GM23338 (cell line): ENCODE results near the gene LRRTM1. TPM values are rescaled to one million over a fixed set of nuclear protein-coding genes. Genes with fewer than 3 reads are reported as not detected.

ENCODE experiments used
- ATAC-seq: fragments of 200-7000 bp; cut with Tn5 transposase; 3 replicates; pipeline ENCODE4 v1.9.1; 2020
- DNase-seq: peaks from one replicate; pipeline ENCODE4 v3.0.0-alpha.2; 2015; ENCODE audit warnings: low spot score
- H2AFZ ChIP-seq: fragments of 200-600 bp; sonication (generic); 2 replicates; pipeline ENCODE4 v1.8.0; 2016; ENCODE audit warnings: antibody characterized with exemption, mild to moderate bottlenecking, moderate library complexity
- H3F3A ChIP-seq: fragments of 200-600 bp; sonication (generic); replicated peaks from 2 replicates; pipeline ENCODE4 v1.8.0; 2017; ENCODE audit warnings: antibody characterized with exemption, mixed run types, low read depth
- H3K27ac ChIP-seq: fragments of 200-600 bp; sonication (generic); 2 replicates; pipeline ENCODE4 v1.6.1; 2016; ENCODE audit warnings: low read depth
- H3K27me3 ChIP-seq: fragments of 200-600 bp; sonication (generic); 2 replicates; pipeline ENCODE4 v1.8.0; 2016; ENCODE audit warnings: mild to moderate bottlenecking, mixed run types, moderate library complexity; ENCODE audit not compliant: insufficient read depth
- H3K36me3 ChIP-seq: fragments of 200-600 bp; sonication (generic); 2 replicates; pipeline ENCODE4 v1.8.0; 2016; ENCODE audit warnings: mild to moderate bottlenecking; ENCODE audit not compliant: insufficient read depth
- H3K4me1 ChIP-seq: fragments of 200-600 bp; sonication (generic); 2 replicates; pipeline ENCODE4 v1.8.0; 2016; ENCODE audit warnings: mild to moderate bottlenecking, moderate library complexity; ENCODE audit not compliant: insufficient read depth
- H3K4me2 ChIP-seq: fragments of 200-600 bp; sonication (generic); 2 replicates; pipeline ENCODE4 v1.7.1; 2017; ENCODE audit warnings: mixed run types
- H3K4me3 ChIP-seq: fragments of 200-600 bp; sonication (generic); 2 replicates; pipeline ENCODE4 v1.6.1; 2016; ENCODE audit warnings: mixed run types
- H3K79me2 ChIP-seq: fragments of 200-600 bp; sonication (generic); replicated peaks from 2 replicates; pipeline ENCODE4 v1.8.0; 2017; ENCODE audit warnings: mild to moderate bottlenecking; ENCODE audit not compliant: insufficient read depth
- H3K9me2 ChIP-seq: fragments of 200-600 bp; sonication (generic); 2 replicates; pipeline ENCODE4 v1.8.0; 2017; ENCODE audit not compliant: insufficient read depth
- H4K20me1 ChIP-seq: fragments of 200-600 bp; sonication (generic); replicated peaks from 2 replicates; pipeline ENCODE4 v1.8.0; 2017; ENCODE audit warnings: mild to moderate bottlenecking; ENCODE audit not compliant: insufficient read depth
- H3K27ac Mint-ChIP-seq: 2 replicates; pipeline ENCODE4 v1.8.0; 2020; ENCODE audit warnings: inconsistent platforms, mild to moderate bottlenecking, moderate library complexity, mixed read lengths
- H3K27me3 Mint-ChIP-seq: 3 replicates; pipeline ENCODE4 v1.8.0; 2022; ENCODE audit warnings: low read depth, mild to moderate bottlenecking, moderate library complexity, mixed read lengths, inconsistent platforms; ENCODE audit not compliant: insufficient read depth, poor library complexity
- H3K36me3 Mint-ChIP-seq: 3 replicates; pipeline ENCODE4 v1.8.0; 2021; ENCODE audit warnings: low read depth, mild to moderate bottlenecking, inconsistent platforms, moderate library complexity, mixed read lengths
- H3K4me1 Mint-ChIP-seq: 3 replicates; pipeline ENCODE4 v1.8.0; 2020; ENCODE audit warnings: mild to moderate bottlenecking, inconsistent platforms, mixed read lengths
- H3K4me3 Mint-ChIP-seq: 3 replicates; pipeline ENCODE4 v1.8.0; 2021; ENCODE audit warnings: moderate library complexity, mild to moderate bottlenecking, inconsistent platforms, mixed read lengths
- H3K9me3 Mint-ChIP-seq: 3 replicates; pipeline ENCODE4 v1.8.0; 2020; ENCODE audit warnings: moderate library complexity, mild to moderate bottlenecking, inconsistent platforms, mixed read lengths
- CREB1 ChIP-seq: fragments of 250-450 bp; sonication (Bioruptor Pico); IDR thresholded peaks from 2 replicates; pipeline ENCODE4 v1.5.0; 2020; ENCODE audit warnings: low read depth, mild to moderate bottlenecking, moderate library complexity
- CTCF ChIP-seq, 2 experiments: fragments of 200-600 bp in 1 of 2; sonication (generic) in 1 of 2; conservative IDR thresholded peaks; 2 replicates each; pipeline versions ENCODE4 v1.5.1 to v1.6.1; 2016 to 2017; ENCODE audit warnings: antibody characterized with exemption in 2 of 2, low read depth in 2 of 2, mild to moderate bottlenecking in 2 of 2, moderate library complexity in 1 of 2
- ETS1 ChIP-seq: IDR thresholded peaks from 2 replicates; pipeline ENCODE4 v1.6.1; 2016; ENCODE audit warnings: antibody characterized with exemption
- EZH2 ChIP-seq: fragments of 200-600 bp; sonication (generic); IDR thresholded peaks from one replicate; pipeline ENCODE4 v1.8.0; 2017; ENCODE audit warnings: antibody characterized with exemption, mild to moderate bottlenecking, low read depth; ENCODE audit not compliant: unreplicated experiment
- EZH2phosphoT487 ChIP-seq: fragments of 200-600 bp; sonication (generic); IDR thresholded peaks from one replicate; pipeline ENCODE4 v1.8.1; 2018; ENCODE audit warnings: antibody characterized with exemption; ENCODE audit not compliant: unreplicated experiment
- JUNB ChIP-seq: IDR thresholded peaks from one replicate; pipeline ENCODE4 v1.6.1; 2016; ENCODE audit warnings: antibody characterized with exemption; ENCODE audit not compliant: unreplicated experiment
- NANOG ChIP-seq: IDR thresholded peaks from 2 replicates; pipeline ENCODE4 v1.6.1; 2016; ENCODE audit warnings: antibody characterized with exemption, borderline replicate concordance
- POLR2AphosphoS5 ChIP-seq: IDR thresholded peaks from 2 replicates; pipeline ENCODE4 v1.6.1; 2016; ENCODE audit warnings: antibody characterized with exemption, low read depth
- REST ChIP-seq: IDR thresholded peaks from one replicate; pipeline ENCODE4 v1.6.1; 2018; ENCODE audit warnings: antibody characterized with exemption; ENCODE audit not compliant: unreplicated experiment
- STAT1 ChIP-seq: IDR thresholded peaks from one replicate; pipeline ENCODE4 v1.6.1; 2016; ENCODE audit warnings: antibody characterized with exemption; ENCODE audit not compliant: unreplicated experiment
- ZNF114 ChIP-seq: fragments of 250-450 bp; sonication (Bioruptor Pico); IDR thresholded peaks from 2 replicates; pipeline ENCODE4 v1.5.0; 2020; ENCODE audit warnings: mild to moderate bottlenecking, moderate library complexity
- ZNF331 ChIP-seq: fragments of 250-450 bp; sonication (Bioruptor Pico); IDR thresholded peaks from 2 replicates; pipeline ENCODE4 v1.5.0; 2020; ENCODE audit warnings: low read depth, mild to moderate bottlenecking, moderate library complexity
- polyA plus RNA-seq: library from polyadenylated mRNA; unstranded; fragments of >200 nt; fragmentation: Nextera tagmentation; extraction: Ambion mirVana; gene quantifications from 2 replicates; pipeline ENCODE4 v1.2.1, GENCODE V29; 2016
- total RNA-seq: library from RNA; depleted of rRNA; stranded (reverse); fragments of >200 nt; shearing (Covaris generic); gene quantifications from 2 replicates; pipeline ENCODE4 v1.2.3, GENCODE V29; 2014
- TF ChIP-seq, protein P1 (sequence below): fragments of 250-450 bp; sonication (Bioruptor Pico); IDR thresholded peaks from 2 replicates; pipeline ENCODE4 v1.5.0; 2020; ENCODE audit warnings: mild to moderate bottlenecking, moderate library complexity

LRRTM1 gene
- total and polyA plus RNA-seq, 2 experiments from 2014 or later = 0.34 to 1.3 TPM

- Mint-ChIP-seq H3K36me3 (no peaks in the 10 kb centered on the region), H3K4me3 (no peak overlapping the region)
- ATAC-seq = no peak
Observed at GRCh38 chr2:80269806-80270205, 34.7 kb downstream of the LRRTM1 start.

More at GRCh38 chr2:80269806-80270205, 34.7 kb downstream of the LRRTM1 start:
- H3K27ac Mint-ChIP-seq = no peak overlapping the region
- no peak overlapping the region for H3K4me2 ChIP-seq
- H3K79me2 ChIP-seq = no peaks in the 10 kb centered on the region
- no peaks in the 10 kb centered on the region for H3K36me3 ChIP-seq
- H2AFZ ChIP-seq = no peak overlapping the region
- H3K4me3 ChIP-seq = no peak overlapping the region
- H3K27me3 ChIP-seq = no peaks in the 10 kb centered on the region
- no peaks in the 10 kb centered on the region for H3K27me3 Mint-ChIP-seq
- no peaks in the 10 kb centered on the region for H4K20me1 ChIP-seq
- H3K4me1 Mint-ChIP-seq = peaks cover 3% of the 10 kb centered on the region; the same call in 1 of the 3 replicates
- H3K27ac ChIP-seq = no peak overlapping the region
- peaks cover 2% of the 10 kb centered on the region; the same call in 1 of the 3 replicates for H3K9me3 Mint-ChIP-seq
- no peaks in the 10 kb centered on the region for H3F3A ChIP-seq
- 0 out of 2 replicates have a peak, but pooled peaks cover 14% of the 10 kb centered on the region for H3K9me2 ChIP-seq
- TF ChIP-seq JUNB = no peak
- no peak for TF ChIP-seq EZH2
- no peak for TF ChIP-seq ZNF114
- TF ChIP-seq CREB1 (CRISPR knock-in tag) = no peak
- TF ChIP-seq POLR2AphosphoS5 = no peak
- TF ChIP-seq EZH2phosphoT487 = no peak
- no peak for TF ChIP-seq STAT1
- no peak for TF ChIP-seq CTCF (conservative IDR thresholded peaks at IDR 0.05; ENCODE audit: low read depth in 2 of 2)
- TF ChIP-seq ZNF331 (CRISPR knock-in tag) = no peak
- no peak for TF ChIP-seq NANOG
- TF ChIP-seq, protein P1, sequence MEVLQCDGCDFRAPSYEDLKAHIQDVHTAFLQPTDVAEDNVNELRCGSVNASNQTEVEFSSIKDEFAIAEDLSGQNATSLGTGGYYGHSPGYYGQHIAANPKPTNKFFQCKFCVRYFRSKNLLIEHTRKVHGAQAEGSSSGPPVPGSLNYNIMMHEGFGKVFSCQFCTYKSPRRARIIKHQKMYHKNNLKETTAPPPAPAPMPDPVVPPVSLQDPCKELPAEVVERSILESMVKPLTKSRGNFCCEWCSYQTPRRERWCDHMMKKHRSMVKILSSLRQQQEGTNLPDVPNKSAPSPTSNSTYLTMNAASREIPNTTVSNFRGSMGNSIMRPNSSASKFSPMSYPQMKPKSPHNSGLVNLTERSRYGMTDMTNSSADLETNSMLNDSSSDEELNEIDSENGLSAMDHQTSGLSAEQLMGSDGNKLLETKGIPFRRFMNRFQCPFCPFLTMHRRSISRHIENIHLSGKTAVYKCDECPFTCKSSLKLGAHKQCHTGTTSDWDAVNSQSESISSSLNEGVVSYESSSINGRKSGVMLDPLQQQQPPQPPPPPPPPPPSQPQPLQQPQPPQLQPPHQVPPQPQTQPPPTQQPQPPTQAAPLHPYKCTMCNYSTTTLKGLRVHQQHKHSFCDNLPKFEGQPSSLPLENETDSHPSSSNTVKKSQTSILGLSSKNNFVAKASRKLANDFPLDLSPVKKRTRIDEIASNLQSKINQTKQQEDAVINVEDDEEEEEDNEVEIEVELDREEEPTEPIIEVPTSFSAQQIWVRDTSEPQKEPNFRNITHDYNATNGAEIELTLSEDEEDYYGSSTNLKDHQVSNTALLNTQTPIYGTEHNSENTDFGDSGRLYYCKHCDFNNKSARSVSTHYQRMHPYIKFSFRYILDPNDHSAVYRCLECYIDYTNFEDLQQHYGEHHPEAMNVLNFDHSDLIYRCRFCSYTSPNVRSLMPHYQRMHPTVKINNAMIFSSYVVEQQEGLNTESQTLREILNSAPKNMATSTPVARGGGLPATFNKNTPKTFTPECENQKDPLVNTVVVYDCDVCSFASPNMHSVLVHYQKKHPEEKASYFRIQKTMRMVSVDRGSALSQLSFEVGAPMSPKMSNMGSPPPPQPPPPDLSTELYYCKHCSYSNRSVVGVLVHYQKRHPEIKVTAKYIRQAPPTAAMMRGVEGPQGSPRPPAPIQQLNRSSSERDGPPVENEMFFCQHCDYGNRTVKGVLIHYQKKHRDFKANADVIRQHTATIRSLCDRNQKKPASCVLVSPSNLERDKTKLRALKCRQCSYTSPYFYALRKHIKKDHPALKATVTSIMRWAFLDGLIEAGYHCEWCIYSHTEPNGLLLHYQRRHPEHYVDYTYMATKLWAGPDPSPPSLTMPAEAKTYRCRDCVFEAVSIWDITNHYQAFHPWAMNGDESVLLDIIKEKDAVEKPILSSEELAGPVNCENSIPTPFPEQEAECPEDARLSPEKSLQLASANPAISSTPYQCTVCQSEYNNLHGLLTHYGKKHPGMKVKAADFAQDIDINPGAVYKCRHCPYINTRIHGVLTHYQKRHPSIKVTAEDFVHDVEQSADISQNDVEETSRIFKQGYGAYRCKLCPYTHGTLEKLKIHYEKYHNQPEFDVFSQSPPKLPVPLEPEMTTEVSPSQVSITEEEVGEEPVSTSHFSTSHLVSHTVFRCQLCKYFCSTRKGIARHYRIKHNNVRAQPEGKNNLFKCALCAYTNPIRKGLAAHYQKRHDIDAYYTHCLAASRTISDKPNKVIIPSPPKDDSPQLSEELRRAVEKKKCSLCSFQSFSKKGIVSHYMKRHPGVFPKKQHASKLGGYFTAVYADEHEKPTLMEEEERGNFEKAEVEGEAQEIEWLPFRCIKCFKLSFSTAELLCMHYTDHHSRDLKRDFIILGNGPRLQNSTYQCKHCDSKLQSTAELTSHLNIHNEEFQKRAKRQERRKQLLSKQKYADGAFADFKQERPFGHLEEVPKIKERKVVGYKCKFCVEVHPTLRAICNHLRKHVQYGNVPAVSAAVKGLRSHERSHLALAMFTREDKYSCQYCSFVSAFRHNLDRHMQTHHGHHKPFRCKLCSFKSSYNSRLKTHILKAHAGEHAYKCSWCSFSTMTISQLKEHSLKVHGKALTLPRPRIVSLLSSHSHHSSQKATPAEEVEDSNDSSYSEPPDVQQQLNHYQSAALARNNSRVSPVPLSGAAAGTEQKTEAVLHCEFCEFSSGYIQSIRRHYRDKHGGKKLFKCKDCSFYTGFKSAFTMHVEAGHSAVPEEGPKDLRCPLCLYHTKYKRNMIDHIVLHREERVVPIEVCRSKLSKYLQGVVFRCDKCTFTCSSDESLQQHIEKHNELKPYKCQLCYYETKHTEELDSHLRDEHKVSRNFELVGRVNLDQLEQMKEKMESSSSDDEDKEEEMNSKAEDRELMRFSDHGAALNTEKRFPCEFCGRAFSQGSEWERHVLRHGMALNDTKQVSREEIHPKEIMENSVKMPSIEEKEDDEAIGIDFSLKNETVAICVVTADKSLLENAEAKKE (CRISPR knock-in tag) = no peak
- no peak for TF ChIP-seq ETS1
- TF ChIP-seq REST = no peak
- no peaks in the 10 kb centered on the region for H3K4me1 ChIP-seq
- no peak for DNase-seq
